Measurements from ENCODE around the gene CSTF2.
A peak's percentile ranks its signal among the peaks of the same experiment; 100 is the strongest.

The CSTF2 gene

GRCh38 chrX:100817340-100817739 lies 2.9 kb upstream of the CSTF2 start:
- ATAC-seq (ENCODE audit: insufficient read depth, low read depth): no peak

DNA sequence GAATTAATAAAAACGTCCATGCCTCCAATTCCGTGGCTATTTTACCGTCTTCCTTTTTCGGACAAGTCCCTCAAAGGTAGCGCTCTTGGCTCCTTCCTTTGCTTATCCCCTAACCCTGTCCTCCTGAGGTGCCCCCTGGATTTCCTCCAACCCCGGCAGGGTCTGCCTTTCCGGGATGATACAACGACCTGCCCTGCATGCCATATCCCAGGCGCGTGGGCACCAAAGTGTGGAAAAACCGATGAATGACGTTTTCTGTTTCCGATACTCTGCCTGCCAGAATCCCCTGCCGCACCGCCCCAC lies 706 bp upstream of the CSTF2 start:
- Histone ChIP-seq H3K27ac (ENCODE audit: low read length) (peak overlapping the region; percentile 90), H3K9ac (ENCODE audit: low read depth, low read length) (peak overlapping the region; percentile 75), H2AFZ (ENCODE audit: low read depth, low read length) (peak overlapping the region; percentile 97), H3K27me3 (ENCODE audit: insufficient read depth, low read length, poor library complexity) (no peaks in the 10 kb centered on the region), H3K79me2 (ENCODE audit: insufficient read depth, low read length) (peaks cover 11% of the 10 kb centered on the region), H3K4me3 (ENCODE audit: low read depth in 1 of 2, low read length in 2 of 2) (peak overlapping the region; percentile 86 to 99; a peak in 3 of 4 replicates), H3K4me1 (ENCODE audit: insufficient read depth, low read length) (peaks cover 19% of the 10 kb centered on the region), H3K36me3 (ENCODE audit: insufficient read depth, low read length) (peaks cover 18% of the 10 kb centered on the region), H4K20me1 (ENCODE audit: insufficient read depth, low read length) (no peaks in the 10 kb centered on the region), H3K9me3 (ENCODE audit: insufficient read depth, low read length, severe bottlenecking) (no peaks in the 10 kb centered on the region), H3K4me2 (ENCODE audit: insufficient read depth, low read length) (peak overlapping the region; percentile 91)
- TF ChIP-seq CTCF (IDR thresholded peaks at IDR 0.05; ENCODE audit: borderline replicate concordance, extremely low read depth, low read length, poor library complexity, severe bottlenecking): no peak
- TF ChIP-seq EZH2 (IDR thresholded peaks at IDR 0.05; ENCODE audit: borderline replicate concordance, low read depth, low read length, severe bottlenecking): no peak
- ATAC-seq (ENCODE audit: insufficient read depth, low read depth): no peak
- DNase-seq: no peak

More at GRCh38 chrX:100817340-100817739, 2.9 kb upstream of the CSTF2 start:
- no peak overlapping the region for H3K4me3 ChIP-seq (ENCODE audit: low read depth in 1 of 2, low read length in 2 of 2)
- H3K27me3 ChIP-seq (ENCODE audit: insufficient read depth, low read length, poor library complexity): no peaks in the 10 kb centered on the region
- no peak overlapping the region for H3K27ac ChIP-seq (ENCODE audit: low read length)
- no peak overlapping the region for H2AFZ ChIP-seq (ENCODE audit: low read depth, low read length)
- peaks cover 19% of the 10 kb centered on the region for H3K4me1 ChIP-seq (ENCODE audit: insufficient read depth, low read length)
- no peaks in the 10 kb centered on the region for H3K9me3 ChIP-seq (ENCODE audit: insufficient read depth, low read length, severe bottlenecking)
- no peak overlapping the region for H3K9ac ChIP-seq (ENCODE audit: low read depth, low read length)
- peaks cover 4% of the 10 kb centered on the region; the same call in 1 of the 2 replicates for H3K36me3 ChIP-seq (ENCODE audit: insufficient read depth, low read length)
- no peaks in the 10 kb centered on the region for H4K20me1 ChIP-seq (ENCODE audit: insufficient read depth, low read length)
- no peak overlapping the region for H3K4me2 ChIP-seq (ENCODE audit: insufficient read depth, low read length)
- no peak for DNase-seq
- H3K79me2 ChIP-seq (ENCODE audit: insufficient read depth, low read length): peaks cover 11% of the 10 kb centered on the region
- no peak for TF ChIP-seq CTCF (IDR thresholded peaks at IDR 0.05; ENCODE audit: borderline replicate concordance, extremely low read depth, low read length, poor library complexity, severe bottlenecking)
- TF ChIP-seq EZH2 (IDR thresholded peaks at IDR 0.05; ENCODE audit: borderline replicate concordance, low read depth, low read length, severe bottlenecking): no peak

DNA sequence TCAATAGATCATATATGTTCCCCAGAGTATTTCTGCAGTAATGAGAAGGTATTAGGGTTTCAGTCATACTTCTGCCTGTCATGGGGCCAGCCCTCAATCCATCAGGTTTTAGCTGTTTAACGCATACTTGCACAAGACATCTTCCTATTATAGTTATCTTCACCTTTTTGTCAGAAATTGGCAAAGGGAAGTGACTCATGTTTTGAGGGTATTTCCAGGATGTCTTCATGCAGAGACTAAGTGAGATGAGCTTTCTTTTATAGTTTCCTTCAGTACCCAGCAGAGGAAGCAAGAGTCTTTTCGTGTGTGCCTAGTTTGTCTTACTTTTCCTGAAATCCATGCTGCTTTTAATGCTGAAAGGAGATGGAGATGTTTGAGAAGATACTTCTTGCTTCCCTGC lies 9.5 kb downstream of the CSTF2 start:
- TF ChIP-seq CTCF (IDR thresholded peaks at IDR 0.05; ENCODE audit: borderline replicate concordance, extremely low read depth, low read length, poor library complexity, severe bottlenecking): no peak
- Histone ChIP-seq H3K9me3 (ENCODE audit: insufficient read depth, low read length, severe bottlenecking) (no peaks in the 10 kb centered on the region), H3K4me2 (ENCODE audit: insufficient read depth, low read length) (no peak overlapping the region), H2AFZ (ENCODE audit: low read depth, low read length) (no peak overlapping the region), H3K79me2 (ENCODE audit: insufficient read depth, low read length) (no peaks in the 10 kb centered on the region), H3K27ac (ENCODE audit: low read length) (no peak overlapping the region), H3K4me1 (ENCODE audit: insufficient read depth, low read length) (no peaks in the 10 kb centered on the region), H4K20me1 (ENCODE audit: insufficient read depth, low read length) (no peaks in the 10 kb centered on the region), H3K27me3 (ENCODE audit: insufficient read depth, low read length, poor library complexity) (no peaks in the 10 kb centered on the region), H3K9ac (ENCODE audit: low read depth, low read length) (no peak overlapping the region), H3K36me3 (ENCODE audit: insufficient read depth, low read length) (peaks cover 69% of the 10 kb centered on the region), H3K4me3 (ENCODE audit: low read depth in 1 of 2, low read length in 2 of 2) (no peak overlapping the region)
- ATAC-seq (ENCODE audit: insufficient read depth, low read depth): no peak
- DNase-seq: no peak

GRCh38 chrX:100830143-100830542 lies 10.0 kb downstream of the CSTF2 start:
- Histone ChIP-seq H4K20me1 (ENCODE audit: insufficient read depth, low read length) (no peaks in the 10 kb centered on the region), H3K27me3 (ENCODE audit: insufficient read depth, low read length, poor library complexity) (no peaks in the 10 kb centered on the region), H3K27ac (ENCODE audit: low read length) (no peak overlapping the region), H3K9ac (ENCODE audit: low read depth, low read length) (no peak overlapping the region), H3K79me2 (ENCODE audit: insufficient read depth, low read length) (no peaks in the 10 kb centered on the region), H3K36me3 (ENCODE audit: insufficient read depth, low read length) (peaks cover 66% of the 10 kb centered on the region), H3K4me2 (ENCODE audit: insufficient read depth, low read length) (no peak overlapping the region), H2AFZ (ENCODE audit: low read depth, low read length) (no peak overlapping the region), H3K4me1 (ENCODE audit: insufficient read depth, low read length) (no peaks in the 10 kb centered on the region), H3K4me3 (ENCODE audit: low read depth in 1 of 2, low read length in 2 of 2) (no peak overlapping the region), H3K9me3 (ENCODE audit: insufficient read depth, low read length, severe bottlenecking) (no peaks in the 10 kb centered on the region)
- DNase-seq (no peak), ATAC-seq (ENCODE audit: insufficient read depth, low read depth) (no peak)
- TF ChIP-seq EZH2 (IDR thresholded peaks at IDR 0.05; ENCODE audit: borderline replicate concordance, low read depth, low read length, severe bottlenecking): no peak
- TF ChIP-seq CTCF (IDR thresholded peaks at IDR 0.05; ENCODE audit: borderline replicate concordance, extremely low read depth, low read length, poor library complexity, severe bottlenecking): no peak

All from DND-41 (cell line).